ENCODE results near the gene FGF14.
A peak's percentile ranks its signal among the peaks of the same experiment; 100 is the strongest.
"Not testable (repeated sequence)": the region's sequence is repeated elsewhere in the genome, so short reads cannot be mapped to it uniquely, and the experiment has no call there.

Gene FGF14

DNA sequence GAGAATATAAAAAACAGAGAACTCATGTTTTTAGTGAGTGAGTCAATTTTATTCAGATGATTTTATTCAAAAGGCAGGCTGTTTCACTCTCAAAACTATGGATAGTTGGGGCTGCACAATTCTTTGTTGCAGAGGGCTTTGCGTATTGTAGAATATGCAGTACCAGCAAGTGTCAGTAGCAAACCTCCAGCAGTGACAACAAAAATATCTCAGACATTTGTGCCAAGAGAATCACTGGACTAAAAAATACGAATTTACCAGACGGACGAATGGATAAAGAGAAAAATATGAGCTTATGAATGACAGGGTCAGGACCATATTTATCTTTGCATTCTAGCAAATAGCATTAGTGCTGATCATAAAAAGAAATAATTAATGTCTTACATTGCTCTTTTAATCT, 359.1 kb downstream of the FGF14 start:
- no peak for DNase-seq (ENCODE audit: low spot score)

GRCh38 chr13:102041544-102041943, 360.3 kb downstream of the FGF14 start:
- DNase-seq (ENCODE audit: low spot score): no peak

GRCh38 chr13:102040812-102041211, 361.0 kb downstream of the FGF14 start:
- no peak for DNase-seq (ENCODE audit: low spot score)

DNA sequence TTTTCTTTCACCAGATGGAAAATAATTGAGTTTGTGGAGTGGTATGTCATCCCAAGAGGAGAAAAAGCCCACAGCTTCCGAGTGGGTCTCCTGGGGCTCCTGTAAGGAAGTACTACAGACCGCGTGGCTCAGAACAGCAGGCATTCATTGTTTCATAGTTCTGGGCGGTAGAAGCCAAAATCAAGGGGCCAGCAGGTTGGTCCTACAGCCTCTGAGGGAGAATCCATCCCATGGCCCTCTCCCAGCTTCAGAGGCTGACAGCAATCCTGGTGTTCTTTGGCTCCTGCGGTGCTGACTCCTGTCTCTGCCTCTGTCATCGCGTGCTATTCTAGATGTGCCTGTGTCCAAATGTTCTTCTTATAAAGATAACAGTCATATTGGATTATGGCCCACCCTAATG, 362.6 kb downstream of the FGF14 start:
- peak; percentile 79 for DNase-seq (ENCODE audit: low spot score)

- DNase-seq (ENCODE audit: low spot score): no peak
Observed at GRCh38 chr13:102038787-102039186, 363.1 kb downstream of the FGF14 start.

DNA sequence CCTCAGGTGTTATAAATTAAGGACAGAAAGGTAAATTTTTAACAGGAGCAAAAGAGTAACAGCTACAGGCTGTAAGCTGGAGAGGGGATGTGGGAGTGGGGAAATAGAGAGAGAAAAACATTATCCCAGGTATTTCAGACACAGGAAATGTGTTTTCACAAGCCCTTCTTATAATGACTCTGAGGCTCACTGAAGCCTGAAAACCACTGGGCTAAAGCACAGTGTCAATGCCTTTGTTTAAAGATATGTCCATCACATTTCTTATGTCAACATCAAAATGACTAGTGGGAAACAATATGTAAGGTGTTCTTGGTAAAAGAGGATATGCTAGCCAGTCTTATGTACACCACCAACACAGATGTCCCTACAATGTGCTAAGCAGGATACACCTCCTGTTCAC, 365.9 kb downstream of the FGF14 start:
- no peak for DNase-seq (ENCODE audit: low spot score)

DNA sequence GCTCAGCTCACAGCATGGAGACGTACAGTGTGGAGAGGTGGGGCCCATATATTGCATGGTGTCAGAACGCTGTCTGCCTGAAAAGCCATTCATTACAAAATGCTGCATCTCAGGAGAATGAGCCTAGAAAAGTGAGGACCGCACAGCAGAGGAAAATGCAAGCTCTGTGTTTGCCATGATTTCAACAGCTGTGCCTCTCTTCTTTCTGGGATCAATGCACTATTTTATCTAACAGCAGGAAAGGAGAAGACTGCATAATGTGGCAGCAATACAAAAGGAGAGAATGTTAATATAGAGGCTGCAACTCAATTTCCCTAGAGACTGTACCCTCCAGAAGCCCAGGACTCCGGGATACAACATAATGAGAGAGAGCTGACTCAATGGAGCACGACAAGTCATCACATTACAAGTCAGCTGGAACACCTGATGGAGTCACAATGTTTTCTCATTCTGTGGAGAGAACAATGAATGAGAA, 368.0 kb downstream of the FGF14 start:
- peak; percentile 13 for DNase-seq (ENCODE audit: low spot score)

GRCh38 chr13:102033386-102033785, 368.5 kb downstream of the FGF14 start:
- DNase-seq (ENCODE audit: low spot score): no peak

GRCh38 chr13:102028868-102029267, 373.0 kb downstream of the FGF14 start:
- DNase-seq (ENCODE audit: low spot score): no peak

GRCh38 chr13:102028206-102028605, 373.6 kb downstream of the FGF14 start:
- DNase-seq (ENCODE audit: low spot score): no peak

- no peak for DNase-seq (ENCODE audit: low spot score)
Observed at GRCh38 chr13:102021777-102022176, 380.1 kb downstream of the FGF14 start.

GRCh38 chr13:102020611-102021216, 381.1 kb downstream of the FGF14 start:
- DNase-seq (ENCODE audit: low spot score): no peak

DNA sequence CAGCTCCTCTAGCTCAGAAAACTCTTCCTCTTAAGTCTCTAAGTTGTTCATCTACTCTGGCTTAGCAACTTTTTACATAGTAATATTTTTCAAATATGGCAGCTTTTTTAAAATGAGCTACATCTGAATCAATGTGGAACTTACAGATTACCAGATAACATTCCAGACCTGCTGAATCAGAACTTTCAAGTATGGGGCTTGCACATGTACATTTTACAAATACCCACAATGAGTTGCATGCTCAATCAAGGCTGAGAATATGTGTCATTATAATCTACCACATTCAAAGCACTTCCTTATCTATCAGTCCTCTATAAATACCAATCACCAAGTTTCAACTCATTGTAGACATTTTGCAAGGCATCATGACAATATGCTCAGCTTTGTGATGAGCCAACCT, 383.1 kb downstream of the FGF14 start:
- DNase-seq (ENCODE audit: low spot score): no peak

- no peak for DNase-seq (ENCODE audit: low spot score)
Observed at GRCh38 chr13:102017248-102017647, 384.6 kb downstream of the FGF14 start.

DNA sequence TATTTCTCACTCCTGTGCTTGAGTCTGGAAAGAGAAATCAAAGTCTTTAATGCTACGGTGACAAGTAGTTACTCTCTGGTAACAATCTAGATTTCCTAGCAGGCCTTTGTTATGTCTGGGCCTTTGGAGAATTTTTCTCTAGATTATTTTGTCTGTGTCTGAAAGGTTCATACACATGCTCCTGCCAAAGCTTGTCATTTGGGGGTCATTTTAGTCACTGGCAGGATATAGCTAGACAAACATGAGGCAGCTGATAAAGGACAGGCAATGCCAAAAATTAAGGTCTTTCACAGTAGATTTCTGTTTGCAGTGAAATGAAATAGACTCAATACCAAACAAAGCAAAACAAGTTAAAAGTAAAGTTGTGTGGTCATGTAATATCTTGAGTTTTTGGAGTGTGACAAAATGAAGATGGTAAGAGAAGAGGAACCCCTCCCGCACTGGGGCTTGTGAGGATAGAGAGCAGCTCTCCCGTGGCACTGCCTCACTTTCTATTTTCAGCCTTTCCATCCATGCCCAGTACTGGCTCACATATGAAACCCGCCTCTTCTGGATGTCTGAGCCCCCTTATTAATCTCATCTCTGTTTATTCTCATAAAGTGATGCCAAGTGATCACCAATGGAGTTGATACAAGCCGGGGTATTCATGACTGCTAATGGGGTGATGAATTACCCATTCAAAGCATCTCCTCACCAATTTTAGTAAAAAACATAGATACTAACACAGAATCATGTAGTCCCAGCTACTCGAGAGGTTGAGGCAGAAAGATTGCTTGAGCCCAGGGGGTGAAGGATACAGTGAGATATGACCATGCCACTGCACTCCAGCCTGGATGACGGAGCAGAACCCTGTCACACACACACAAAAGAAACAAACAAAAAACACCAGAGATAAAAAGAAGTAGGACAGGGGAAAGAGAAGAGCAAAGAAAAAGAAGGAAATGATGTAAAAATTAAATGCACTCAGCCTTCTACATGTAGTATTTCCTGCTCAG, 389.3 kb downstream of the FGF14 start:
- no peak for DNase-seq (ENCODE audit: low spot score)

GRCh38 chr13:102011455-102011854, 390.4 kb downstream of the FGF14 start:
- not testable (repeated sequence) for DNase-seq (ENCODE audit: low spot score)

DNA sequence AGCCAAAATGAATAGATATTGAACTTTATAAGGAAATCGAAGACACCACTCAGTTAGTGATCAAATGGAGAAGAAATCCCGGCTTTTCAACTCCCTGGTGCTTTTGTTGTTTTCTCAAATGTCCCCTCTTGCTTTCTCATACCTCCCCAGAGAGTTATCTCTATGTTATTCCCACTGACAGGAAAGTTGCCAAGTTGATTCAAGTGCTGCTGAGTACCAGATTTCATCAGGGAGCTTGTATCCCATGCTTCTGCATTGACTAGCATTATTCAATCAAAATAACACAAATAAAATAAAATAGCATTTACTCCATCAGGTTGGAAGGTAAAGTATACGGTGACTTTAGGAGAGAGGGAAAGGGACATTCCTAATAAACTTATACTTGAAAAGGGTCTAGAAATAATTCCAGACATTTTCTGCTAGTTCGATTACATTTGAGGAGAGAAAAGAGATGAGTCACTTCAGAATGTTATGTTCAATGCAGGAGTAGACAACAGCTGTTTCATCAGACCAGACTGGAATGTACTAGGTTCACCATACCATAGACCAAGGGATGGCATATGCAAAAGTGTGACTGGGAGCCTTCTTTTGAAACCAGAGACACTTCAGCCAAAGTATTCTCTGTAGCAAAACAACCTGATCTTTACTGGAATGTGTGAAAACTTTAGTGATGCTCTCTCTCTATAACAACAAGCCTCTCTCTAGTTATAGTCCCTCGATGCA, 397.8 kb downstream of the FGF14 start:
- DNase-seq (ENCODE audit: low spot score): no peak

DNA sequence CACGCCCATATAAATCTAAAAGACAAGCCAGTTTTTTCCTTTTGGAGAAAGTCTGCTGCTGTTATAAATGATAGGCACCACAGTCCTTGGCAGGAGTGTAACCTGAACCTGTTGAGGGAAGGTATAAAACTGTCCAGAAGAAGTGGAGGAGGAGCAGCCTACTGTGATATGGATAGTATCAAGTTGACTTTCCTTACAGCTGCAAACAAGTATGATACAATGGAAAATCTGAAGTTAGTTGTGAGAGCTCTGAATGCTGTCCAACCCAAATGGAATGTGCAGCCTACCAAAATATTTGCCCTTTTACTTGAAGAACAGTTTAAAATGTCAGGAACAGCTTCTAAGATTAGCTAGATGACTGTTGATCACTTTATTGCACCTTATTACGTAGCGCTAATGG, 399.6 kb downstream of the FGF14 start:
- DNase-seq (ENCODE audit: low spot score): no peak

- DNase-seq (ENCODE audit: low spot score): no peak
Observed at GRCh38 chr13:102000764-102001163, 401.1 kb downstream of the FGF14 start.

DNA sequence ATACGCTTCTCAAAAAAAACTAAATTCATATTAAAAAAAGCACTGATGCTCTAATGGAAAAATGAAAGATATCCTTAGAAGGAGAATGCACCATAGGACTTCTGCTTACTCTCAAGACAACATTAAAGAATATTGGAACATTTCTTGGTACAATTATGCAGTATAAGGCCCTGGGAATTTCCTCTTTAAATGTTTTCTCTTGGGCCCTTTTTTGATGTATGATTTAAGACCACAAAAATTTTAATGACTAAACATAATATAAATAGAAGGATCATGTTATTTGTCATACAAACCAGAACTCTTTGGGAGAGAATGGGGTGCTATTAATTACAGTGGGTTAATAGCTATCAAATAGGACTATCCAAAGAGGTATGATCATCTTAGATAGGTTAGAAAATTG, 403.7 kb downstream of the FGF14 start:
- DNase-seq (ENCODE audit: low spot score): no peak

DNA sequence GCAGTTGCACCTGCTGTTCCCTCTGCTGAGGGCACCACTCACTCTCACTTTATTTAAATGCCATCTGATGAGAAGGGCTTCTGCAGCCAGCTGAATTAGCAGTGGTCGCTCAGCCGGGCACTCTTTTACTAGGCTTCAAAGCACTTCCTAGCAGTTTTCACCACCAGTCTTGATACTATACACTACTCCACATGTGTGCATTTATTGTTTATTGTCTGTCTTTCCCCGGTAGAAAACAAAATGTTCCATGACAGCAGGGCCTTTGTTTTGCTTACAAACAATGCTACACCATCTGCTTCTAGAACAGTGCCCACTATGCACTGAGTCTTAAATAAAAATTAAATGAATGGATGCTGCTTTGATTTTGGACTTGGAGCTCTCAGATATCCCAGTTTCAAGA, 404.9 kb downstream of the FGF14 start:
- no peak for DNase-seq (ENCODE audit: low spot score)

DNA sequence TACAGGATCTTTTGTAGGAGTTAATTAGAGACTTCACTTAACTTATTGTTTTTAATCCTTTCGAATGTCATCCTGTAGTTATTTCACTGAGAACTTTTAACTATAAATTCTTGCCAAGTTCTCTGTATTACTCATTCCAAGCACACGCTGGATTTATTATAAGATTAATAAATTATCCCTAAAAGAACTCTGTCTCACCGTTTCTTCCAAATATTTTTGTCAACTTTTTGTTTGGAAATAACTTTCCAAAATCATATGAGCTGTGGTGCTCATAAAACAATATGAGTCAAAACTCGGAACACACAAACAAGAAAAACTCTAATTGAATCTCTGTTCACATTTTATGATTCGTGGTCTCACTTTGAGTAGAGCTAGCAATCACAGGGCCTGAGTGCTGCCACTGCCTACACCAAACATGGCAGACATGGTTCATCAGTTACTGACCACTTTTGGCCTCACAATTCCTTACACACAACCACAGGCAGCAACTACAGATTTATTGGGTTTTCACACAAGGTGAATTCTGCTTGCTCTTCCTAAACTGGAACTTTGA, 412.0 kb downstream of the FGF14 start:
- DNase-seq (ENCODE audit: low spot score): no peak
